A549 treated with dexamethasone at 1 μM for 4 hours (cell line): Measurements from ENCODE around the gene GALNT6. TPM values are rescaled to one million over a fixed set of nuclear protein-coding genes. Genes with fewer than 3 reads are reported as not detected.

Experiments used
- total RNA-seq: library from RNA; stranded (reverse); fragments of 200-300 nt; extraction: Qiagen RNA extraction; gene quantifications from 5 replicates; pipeline ENCODE4 v1.2.3, GENCODE V29; 2022

Gene GALNT6
- 2.5 to 4.0 TPM (median 2.6 TPM) in 5 replicates for total RNA-seq

GRCh38 chr12:51391283-51392123 is at the start of gene GALNT6:
Gene GALNT6, minus strand, starts transcription at chr12:51391406. Its CDS starts 11,625 bp downstream, at chr12:51379781.

GRCh38 chr12:51424662-51425539 is 33.7 kb upstream of the GALNT6 start, which contains the start of gene SLC4A8:
Gene SLC4A8, plus strand, starts transcription at chr12:51424831. Its CDS starts 157 bp downstream, at chr12:51424988.

GRCh38 chr12:51346581-51346980 is 44.6 kb downstream of the GALNT6 start, which contains the start of gene CELA1:
Gene CELA1, minus strand, starts transcription at chr12:51346679. Its CDS starts 41 bp downstream, at chr12:51346638.

GRCh38 chr12:51323966-51324895 is 67.0 kb downstream of the GALNT6 start, which contains the start of gene BIN2:
Gene BIN2, minus strand, starts transcription at chr12:51324174. Its CDS starts 72 bp downstream, at chr12:51324102.

Other genes with a start within 250 kb of the GALNT6 start
- gene TFCP2, start 218.3 kb downstream of the GALNT6 start, total RNA-seq, result 17.6 to 21.6 TPM (median 21.1 TPM) in 5 replicates
- 0.61 to 2.3 TPM (median 1.5 TPM) in 5 replicates for gene POU6F1, start 173.3 kb downstream of the GALNT6 start, total RNA-seq
- 338 to 361 TPM (median 341 TPM) in 5 replicates for gene DAZAP2, start 152.6 kb downstream of the GALNT6 start, total RNA-seq
- 22.5 to 30.3 TPM (median 25.6 TPM) in 5 replicates for gene SMAGP, start 121.0 kb downstream of the GALNT6 start, total RNA-seq
- gene BIN2, start 67.2 kb downstream of the GALNT6 start, total RNA-seq, result 0.14 to 0.23 TPM (median 0.19 TPM) in 5 replicates
- not detected in 5 replicates for gene CELA1, start 44.7 kb downstream of the GALNT6 start, total RNA-seq
- gene SLC4A8, start 33.4 kb upstream of the GALNT6 start, total RNA-seq, result 1.3 to 2.7 TPM (median 2.3 TPM) in 5 replicates
- gene SCN8A, start 199.8 kb upstream of the GALNT6 start, total RNA-seq, result 1.0 to 1.8 TPM (median 1.6 TPM) in 5 replicates